HG02642 (cell line): ENCODE data around the gene ASCL5.

Experiments used
- ATAC-seq: cut with Tn5 transposase; IDR thresholded peaks from one replicate; pipeline ENCODE4 v1.9.1; 2021; ENCODE audit warnings: mild to moderate bottlenecking; ENCODE audit not compliant: unreplicated experiment, poor library complexity

ASCL5 gene

DNA sequence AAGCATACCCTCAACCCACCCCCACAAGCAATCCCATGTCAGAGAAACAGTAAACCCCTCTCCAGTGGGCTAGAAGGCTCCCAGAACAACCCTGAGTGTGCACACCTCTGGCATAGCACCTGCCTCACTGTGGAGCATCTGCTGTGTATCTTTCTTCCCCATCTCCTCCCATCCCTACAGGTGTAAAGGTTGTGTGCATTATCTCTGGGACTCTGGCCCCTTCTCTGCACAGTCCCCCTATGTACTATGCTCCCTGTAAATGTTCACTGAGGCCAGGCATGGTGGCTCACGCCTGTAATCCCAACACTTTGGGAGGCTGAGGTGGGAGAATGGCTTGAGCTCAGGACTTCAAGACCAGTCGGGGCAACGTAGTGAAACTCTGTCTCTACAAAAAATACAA lies 14.1 kb downstream of the ASCL5 start:
- no peak for ATAC-seq

DNA sequence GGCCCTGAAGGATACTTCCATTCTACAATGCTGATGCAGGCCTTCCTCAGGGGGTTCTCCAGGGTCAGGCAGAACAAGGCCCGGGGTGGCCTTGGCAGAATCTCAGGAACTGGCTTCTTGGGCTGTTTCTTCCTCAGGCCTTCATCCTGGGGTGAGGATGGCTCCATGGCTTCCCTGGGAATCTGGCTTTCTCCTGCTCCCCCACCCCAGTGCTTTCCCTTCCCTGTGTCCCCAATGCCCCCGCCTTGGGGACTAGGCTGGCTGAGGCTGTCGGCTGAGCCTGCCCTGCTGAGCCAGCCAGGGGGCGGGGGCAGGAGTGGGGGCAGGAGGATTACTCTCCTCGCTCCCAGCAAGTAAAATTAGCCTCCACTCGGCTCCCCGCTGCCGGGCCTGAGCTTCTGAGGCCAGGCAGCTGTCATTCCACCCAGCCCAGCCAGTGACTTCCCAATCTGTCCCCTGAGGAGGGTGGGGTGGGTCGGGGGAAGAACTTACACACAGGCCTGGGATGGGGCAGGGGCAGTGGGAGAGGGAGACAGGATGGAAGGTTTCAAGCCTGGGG lies 14.7 kb downstream of the ASCL5 start, which contains the start of gene CACNA1S:
CACNA1S (minus strand) TSS at position 254 of the 559 bp plus-strand sequence; CDS start at position 167, 87 bp downstream.
- no peak for ATAC-seq

DNA sequence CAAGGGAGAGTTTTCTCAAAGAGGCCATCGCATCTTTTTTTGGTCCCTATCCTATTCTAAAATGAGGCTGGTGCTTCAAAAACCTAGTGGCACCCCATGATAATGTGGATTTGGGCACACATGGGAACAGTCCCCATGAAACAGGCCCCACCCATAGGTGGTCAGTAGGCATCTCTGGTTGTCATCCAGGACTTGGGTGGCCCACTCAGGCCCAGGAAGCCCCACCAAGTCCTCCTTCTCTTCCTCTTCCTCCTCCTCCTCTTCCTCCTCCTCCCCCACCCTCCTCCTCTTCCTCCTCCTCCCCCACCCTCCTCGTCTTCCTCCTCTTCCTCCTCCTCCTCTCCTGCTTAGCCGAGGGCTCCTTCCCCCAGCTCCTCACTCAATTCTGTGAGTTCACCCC lies 15.3 kb downstream of the ASCL5 start:
- ATAC-seq, result no peak

DNA sequence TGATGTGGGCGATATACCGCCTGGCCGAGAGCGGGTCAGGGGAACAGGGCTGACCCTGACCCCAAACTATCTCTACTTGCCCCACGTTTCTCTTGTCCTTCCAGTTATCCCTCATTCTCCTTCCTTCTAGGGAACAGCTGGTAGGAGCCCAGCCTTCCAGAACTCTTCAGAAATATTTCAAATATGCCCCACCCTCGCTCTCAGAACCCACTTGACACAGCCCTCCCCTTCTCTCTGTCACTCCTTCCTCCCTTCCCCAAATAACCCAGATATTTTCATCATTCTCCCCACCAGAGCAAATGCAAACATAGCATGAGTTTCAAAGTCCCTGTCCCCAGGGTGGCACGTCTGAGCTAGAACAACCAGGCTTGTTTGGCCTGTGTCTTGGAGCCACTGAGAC lies 15.8 kb downstream of the ASCL5 start:
- no peak for ATAC-seq

DNA sequence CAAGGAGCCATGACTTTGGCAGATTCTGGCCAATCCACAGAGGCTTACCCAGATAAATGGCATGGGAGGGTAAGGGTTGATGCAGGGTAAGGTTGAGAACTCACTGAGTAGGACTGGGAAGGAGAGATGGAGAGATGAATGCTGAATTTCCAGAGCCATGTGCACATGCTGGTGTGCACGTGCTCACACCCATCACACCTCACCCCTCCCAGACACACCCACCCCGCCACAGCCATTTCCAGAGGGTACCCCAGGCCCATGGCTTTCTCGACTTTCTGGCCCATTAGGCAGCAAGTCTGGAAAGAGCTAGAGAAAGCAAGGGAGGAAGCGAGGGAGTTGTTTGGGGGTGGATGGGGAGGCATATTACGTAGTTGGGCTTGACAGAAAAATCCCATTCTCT lies 16.4 kb downstream of the ASCL5 start:
- no peak for ATAC-seq

DNA sequence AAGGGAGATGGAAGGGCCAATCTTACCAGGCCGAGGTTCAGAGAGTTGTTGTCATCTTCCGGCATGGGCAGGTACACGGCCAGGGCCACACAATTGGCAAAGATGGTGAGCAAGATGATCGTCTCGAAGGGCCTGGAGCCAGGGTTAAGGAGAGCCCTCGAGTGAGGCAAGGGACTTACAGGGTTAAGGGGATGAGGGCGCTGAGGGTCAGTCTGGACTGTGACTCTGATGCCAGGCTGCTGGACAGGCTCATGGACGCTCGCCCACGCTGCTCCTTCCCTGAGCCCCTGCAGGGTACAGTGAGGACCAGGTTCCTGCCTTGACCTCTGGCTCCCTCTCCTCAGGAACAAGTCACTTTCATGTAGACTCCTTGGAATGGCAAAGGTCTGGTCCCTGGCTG lies 16.8 kb downstream of the ASCL5 start:
- ATAC-seq, result no peak

DNA sequence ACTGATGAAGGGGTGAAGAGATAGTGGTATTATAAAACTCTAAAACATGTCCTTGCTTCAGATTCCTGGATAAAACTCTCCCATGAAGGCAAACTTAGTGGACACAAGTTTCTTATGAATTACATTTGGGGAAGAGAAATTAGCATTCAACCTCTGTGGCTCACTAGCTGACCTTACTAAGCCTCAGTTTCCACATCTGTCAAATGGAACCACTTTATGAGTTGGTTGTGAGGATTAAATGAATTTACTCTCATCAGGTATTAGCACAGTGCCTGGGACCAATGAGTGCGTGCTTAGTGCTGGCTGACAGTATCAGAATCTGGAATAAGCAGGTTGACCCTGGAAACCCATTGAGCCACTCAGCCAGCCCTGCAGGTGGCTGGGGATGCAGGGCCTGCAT lies 17.3 kb downstream of the ASCL5 start:
- ATAC-seq, result no peak

DNA sequence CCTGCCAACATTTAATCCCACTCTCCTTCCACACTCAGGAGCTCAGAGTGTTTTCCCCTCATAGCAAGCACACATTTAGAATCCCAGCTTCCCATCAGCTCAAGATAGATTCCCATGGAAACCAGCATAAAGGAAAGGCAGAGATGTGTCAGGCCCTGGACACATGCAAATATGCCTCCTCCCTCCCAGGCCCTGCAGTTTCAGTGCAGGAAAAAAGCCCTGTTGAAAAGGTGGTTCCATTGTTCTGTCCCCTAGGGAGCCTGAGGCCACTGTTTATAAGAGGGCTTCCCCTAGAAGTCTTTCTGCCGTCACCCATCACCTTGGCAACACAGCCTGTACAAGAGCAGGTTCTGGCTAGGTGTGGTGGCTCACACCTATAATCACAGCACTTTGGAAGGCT lies 18.4 kb downstream of the ASCL5 start:
- ATAC-seq, result no peak

DNA sequence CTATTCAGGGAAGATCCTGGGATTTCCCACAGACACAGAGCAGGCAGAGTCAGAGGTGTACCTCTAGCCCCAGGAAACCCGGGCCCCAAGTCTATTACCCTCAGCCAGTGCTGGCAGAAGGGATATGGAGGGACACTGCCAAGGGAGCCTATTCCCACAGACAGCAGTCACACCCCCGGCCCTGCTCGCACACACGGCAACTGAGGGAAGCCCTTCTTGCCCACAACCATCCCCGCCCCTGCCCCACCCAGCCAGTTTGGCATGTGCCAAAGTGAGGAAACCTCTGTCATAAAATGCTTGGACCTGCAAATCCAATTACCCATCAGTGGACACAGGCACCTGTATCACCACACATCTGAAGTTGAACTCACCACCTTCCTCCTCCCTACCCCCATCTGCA lies 21.3 kb downstream of the ASCL5 start:
- no peak for ATAC-seq

DNA sequence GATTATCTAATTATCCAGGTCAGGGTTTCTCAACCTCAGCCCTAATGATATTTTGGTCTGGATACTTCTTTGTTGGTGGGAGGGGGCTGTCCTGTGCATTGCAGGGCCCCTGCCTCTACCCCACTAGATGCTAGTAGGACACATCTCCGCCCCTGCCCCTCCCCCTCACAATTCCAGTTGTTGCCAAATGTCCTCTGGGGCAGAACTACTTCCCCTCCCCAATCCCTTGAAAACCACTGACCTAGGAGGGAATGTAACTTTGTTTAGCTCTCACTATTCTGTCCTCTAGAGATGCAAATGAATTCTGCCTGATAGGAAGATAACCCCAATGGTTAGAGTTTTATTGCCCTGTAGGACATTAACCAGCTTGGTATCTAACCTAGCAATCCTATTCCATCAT lies 22.8 kb downstream of the ASCL5 start:
- no peak for ATAC-seq

DNA sequence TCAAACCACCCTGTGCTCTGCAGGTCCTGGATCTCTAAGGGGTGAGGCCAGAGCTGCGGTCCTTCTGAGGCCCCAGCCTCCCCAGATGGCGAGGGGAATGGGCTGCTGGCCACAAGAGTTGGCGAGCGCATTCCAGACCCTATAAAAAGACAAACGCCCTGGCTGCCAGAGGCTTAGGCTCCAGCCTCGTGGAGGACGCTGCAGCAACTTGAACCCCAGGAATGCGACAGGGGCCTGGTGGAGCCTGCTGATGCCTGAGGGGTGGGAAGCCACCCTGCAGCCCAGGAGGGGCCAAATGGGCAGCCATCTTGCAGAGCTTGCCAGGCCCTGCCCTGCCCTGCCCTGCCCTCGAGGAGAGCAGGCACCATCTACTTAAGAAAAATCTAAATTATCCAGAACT lies 23.3 kb downstream of the ASCL5 start:
- no peak for ATAC-seq

DNA sequence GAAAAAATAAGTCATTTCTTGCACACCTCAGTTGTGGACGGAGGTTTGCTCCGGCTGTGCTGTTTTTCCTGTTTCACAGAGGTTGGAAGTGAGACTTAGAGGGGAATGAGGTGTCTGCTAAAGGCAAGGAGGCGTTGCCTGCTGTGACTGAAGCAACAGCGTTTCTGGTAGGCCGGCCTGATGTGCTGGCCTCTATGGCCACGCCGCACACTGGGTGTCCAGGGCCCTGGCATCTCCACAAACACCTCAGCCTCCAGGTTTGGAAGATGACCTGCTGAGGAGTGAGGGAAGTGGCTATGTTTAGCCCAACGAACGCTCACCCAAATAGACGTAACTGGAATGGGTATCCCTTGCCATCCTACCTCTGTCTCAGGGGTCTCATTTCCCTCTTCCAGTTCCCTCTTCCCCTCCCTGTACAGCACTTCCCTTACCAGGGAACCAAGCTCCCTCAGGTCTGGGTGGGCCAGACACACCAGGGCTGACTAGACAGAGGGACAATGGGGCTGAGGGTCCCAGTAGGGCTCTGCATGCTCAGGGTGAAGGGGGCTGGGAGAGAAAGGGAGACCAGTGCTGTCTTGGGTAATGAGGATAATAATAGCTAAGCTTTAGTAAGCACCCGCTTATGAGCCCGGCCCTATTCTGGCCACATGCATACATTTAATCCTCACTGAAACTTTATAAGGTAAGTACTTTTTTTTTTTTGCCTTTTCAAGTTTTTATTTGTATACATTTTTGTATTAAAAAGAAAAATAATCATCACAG lies 26.6 kb downstream of the ASCL5 start:
- no peak for ATAC-seq

DNA sequence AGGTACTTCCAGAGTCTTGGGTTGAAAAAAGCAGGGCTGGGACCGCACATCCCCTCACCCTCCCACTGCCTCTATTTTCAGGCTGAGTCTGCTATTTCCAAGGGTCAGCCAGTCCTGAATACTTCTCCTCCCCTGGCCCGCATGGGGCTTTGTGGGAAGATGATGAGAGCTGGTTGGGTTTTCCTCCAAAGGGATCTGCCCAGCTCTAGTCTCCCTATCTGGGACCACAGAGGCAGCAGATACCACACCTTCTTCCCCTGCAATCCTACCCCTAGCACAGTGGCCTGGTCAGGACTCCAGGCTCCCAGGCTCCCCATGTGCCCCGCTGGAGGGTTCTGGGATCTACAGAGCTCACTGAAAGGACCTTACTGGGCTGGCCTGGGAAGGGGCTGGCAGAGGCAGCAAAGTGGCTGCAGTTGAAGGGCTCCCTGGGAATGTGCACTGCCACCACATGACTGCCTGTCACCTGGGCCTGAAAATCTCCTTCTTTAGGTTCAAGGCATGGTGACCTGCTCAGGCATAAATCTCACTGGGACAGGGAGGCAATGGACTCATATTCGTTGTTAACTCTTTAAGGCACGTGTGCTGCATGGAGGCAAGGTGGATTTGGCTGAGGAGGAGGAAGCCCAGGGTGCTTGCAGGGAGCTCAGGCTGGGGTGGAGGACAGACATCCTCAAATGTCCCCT lies 27.8 kb downstream of the ASCL5 start:
- no peak for ATAC-seq

DNA sequence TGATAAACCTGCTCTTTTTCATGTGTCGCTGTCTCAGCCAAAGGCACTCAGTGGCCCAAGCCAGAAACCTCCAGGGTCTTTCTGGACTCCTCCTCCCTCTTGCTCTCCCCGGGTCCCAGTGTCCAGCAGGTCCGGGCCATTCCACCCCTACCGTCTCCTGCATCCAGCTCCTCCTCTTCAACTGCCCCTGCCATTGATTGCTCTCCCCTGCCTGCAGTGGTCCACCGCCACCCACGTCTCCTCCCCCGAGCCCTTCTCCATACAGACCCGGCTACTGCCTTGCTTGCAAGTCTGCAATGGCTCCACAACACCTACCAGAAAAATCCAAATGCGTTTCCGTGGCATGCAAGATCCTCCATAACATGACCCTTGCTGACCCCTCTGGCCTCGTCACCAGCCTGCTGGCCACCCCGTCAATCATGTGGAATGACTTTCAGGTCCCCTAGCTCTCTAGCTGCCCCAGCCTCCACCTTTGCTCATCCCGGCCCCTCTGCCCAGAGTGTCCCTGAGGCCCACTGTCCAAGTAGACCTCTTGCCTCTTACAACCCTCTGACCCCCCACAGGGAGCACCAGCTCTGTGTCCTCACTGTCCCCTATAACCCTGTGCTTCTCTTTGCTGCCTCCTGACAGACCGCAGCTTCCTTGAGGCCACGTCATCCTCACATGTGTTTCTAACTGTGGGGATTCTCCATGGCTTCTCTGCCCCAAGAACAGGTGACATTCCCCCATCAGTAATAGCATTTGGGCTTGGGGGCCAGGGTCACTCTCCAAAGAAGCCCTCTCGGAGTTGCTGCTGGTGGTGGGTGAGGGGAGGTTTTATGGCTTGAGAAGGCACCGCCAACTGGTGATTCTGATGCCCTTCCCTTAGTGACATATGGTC lies 29.8 kb downstream of the ASCL5 start:
- no peak for ATAC-seq

DNA sequence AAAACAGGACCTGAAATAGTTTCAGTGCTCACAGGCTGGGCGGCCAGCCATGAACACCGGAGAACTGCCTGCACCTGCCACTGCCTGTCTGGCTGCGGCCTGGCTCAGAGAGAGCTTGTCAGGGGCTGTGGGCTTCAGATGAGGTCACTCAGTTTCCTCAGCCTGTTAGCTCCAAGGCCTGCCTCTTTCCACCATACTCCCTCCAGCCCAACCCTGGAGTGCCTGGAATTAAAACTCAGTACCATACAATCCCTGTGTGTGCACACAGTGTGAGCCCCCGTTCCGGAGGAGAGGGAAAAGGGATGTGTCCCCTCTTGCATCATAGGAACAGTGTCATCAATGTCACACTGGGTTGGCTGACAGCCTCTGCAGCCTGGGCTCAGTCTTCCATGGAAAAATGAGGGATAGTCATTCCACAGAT lies 30.9 kb downstream of the ASCL5 start:
- ATAC-seq, result no peak

DNA sequence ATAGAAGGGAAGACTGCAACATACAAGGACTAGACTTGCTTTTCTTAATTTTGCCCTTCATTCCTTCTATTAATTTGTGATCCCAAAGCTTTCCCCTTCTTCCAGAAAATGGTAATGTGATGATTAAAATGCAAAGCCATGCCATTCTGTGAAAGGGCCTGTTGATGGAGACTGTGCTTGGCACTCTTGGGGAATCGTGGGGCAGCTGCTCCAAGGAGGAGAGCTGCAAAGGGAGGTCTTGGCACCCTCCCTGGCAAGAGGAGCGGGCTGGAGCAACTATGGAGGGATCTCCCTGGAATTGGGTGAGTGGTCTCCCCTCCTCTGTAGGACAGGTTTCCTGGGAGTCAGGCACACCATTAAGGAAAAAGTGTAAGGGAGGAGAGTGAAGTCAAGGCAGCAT lies 31.4 kb downstream of the ASCL5 start:
- ATAC-seq, result no peak

DNA sequence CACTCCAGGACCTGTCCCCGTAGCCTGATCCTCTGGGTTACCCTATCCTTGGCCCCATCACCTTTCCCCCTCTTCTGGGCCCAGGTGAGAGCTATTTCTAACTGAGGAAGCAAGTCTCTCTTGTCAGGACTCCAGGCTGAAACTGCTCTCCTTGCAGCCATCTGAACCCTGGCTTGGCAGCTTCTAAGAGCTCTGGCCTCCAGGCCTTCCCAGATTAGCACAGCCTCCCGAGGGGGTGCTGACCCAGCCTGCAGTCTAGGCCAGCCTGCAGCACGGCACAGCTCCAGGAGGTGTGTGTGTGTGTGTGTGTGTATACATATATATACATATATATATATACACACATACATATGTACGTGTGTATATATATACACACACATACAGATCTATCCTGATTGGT lies 32.2 kb downstream of the ASCL5 start:
- ATAC-seq, result no peak

DNA sequence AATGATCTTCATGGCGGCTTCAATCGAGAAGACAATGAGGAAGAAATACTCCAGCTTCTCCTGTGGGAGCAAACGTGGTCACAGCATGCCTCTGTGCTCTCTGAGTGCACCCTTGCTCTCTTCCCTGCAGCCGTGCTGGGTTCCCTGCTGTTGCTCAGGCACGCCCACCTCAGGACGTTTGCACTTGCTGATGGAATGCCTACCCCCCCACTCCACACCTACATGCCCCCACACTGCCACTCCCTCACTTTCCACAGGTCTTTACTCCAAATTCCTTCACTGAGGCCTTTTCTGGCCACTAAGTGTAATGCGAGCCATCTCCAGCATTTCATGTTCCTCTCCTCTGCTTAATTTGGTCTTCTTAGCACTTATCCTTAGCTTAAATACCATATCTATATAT lies 33.0 kb downstream of the ASCL5 start:
- no peak for ATAC-seq

DNA sequence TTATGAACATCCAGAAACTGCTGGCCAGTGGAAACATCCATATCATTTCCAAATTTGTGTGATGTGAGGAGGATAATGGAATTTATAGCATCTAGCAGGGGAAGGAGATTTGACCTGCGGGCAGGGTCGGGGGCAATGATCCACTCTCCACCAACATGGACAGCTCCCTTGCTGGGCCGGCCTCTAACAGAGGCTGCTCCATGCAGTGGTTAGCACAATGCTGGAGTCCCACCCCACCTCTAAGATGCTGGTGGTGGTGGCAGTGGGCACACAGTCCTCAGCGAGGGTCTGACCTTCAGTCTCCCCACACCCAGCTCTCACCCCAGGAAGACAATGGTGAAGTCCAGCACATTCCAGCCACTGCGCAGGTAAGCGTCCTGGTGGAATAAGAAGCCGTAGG lies 33.4 kb downstream of the ASCL5 start:
- ATAC-seq, result no peak

DNA sequence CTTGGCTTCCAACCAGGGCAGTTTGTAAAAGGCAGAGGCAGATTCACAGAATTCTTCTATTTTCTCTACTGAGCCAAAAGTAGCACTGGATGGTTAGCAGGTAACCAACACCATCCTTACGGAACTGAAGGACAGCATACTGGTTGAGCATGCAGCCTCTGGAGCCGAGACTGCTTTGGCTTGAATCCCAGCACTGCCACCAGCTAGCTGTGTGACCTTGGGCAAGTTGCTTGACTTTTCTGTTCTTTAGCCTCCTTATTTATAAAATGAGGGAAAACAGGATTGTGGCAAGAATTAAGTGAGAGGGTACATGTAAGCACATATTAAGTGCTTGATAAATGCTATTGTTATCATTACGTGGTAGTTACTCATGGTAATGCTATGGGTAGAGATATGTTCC lies 34.2 kb downstream of the ASCL5 start:
- ATAC-seq, result no peak

DNA sequence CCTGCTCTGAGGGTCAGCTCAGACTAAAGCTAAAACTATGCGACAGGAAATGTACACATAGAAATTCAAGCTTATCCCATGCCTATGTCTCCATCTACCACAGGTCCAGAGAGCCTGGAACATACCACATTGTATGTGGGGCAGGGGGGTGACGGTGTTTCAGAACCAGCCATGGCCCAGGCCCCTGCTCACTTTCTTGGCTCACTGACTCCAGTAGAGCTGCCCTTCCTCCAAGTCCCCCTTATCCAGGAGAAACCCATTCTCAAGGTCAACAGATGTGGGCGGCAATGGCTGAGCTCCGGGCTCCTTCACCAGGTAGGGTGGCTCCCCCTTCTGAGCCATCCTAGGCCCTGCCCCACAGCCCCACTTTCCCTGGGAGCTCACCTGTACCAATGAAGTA lies 35.7 kb downstream of the ASCL5 start:
- ATAC-seq, result no peak
